Heart left ventricle (tissue), 13 donors: ENCODE measurements around the gene CAMP.

Experiments used
- POLR2A ChIP-seq, 2 donors: fragments of 450-650 bp; IDR thresholded peaks; one replicate each; pipeline ENCODE4 v1.6.1; 2017; ENCODE audit warnings: antibody characterized with exemption in 2 of 2, mild to moderate bottlenecking in 2 of 2, moderate library complexity in 2 of 2
- TF ChIP-seq, protein P1 (sequence below), 12 donors: fragments of 200-600 bp; sonication (generic) in 4 of 12; IDR thresholded peaks; one replicate each; pipeline versions ENCODE4 v1.5.0 to v1.8.0; 2018 to 2022; ENCODE audit warnings: antibody characterized with exemption in 12 of 12, mild to moderate bottlenecking in 5 of 12
- donor health status: ischemic (EF 13 %, LVEDD 7.1; RV severe dilation, severe dysfunction).
- donor health status: DM: no; HTN: yes; CAD: no.
- donor health status: DM: no; HTN: no; CAD: no.
- donor health status: ischemic (EF 25% LVEDD 6.9; RV normal size, moderate dysfunction).
- donor health status: ischemic (EF 25% LVEDD 5.7; RV mildly dilated, moderate dysfunction).
- donor health status: ischemic (EF 35%, LVEDD 5.7; RV mildly dilated, moderate dysfunction).
- donor health status: nonischemic (EF 11% LVEDD 7.7; RV severe dilation, severe dysfunction).
- donor health status: DM: yes; HTN: yes; CAD: no.
- donor health status: PGD.
- donor health status: ischemic (EF 29% LVEDD 5.4; RV normal size, mild dysfunction).
- donor health status: nonischemic (EF 23%, LVEDD 6.1; RV moderate dilation, normal function).

DNA sequence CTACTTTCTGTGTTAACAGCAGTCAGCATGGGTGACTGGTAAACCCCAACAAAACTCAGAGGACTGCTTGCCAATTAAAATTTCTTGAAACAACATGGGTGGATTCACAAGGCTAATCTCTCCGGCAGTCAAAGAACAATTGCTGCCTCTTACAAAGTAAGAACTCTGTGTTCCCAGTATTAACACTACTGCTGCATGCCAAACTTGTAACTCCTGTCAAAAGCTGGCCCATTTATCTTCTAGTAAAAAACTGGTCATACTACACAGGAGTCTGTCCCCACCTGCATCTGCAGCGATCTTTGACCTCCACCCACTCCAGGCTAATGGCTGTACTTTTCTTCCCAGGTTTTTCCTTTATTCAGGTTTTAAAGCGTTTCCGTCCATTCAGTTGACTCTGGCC lies 8.9 kb downstream of the CAMP start:
- no peak for TF ChIP-seq POLR2A (IDR thresholded peaks at IDR 0.05)
- TF ChIP-seq, protein P1, sequence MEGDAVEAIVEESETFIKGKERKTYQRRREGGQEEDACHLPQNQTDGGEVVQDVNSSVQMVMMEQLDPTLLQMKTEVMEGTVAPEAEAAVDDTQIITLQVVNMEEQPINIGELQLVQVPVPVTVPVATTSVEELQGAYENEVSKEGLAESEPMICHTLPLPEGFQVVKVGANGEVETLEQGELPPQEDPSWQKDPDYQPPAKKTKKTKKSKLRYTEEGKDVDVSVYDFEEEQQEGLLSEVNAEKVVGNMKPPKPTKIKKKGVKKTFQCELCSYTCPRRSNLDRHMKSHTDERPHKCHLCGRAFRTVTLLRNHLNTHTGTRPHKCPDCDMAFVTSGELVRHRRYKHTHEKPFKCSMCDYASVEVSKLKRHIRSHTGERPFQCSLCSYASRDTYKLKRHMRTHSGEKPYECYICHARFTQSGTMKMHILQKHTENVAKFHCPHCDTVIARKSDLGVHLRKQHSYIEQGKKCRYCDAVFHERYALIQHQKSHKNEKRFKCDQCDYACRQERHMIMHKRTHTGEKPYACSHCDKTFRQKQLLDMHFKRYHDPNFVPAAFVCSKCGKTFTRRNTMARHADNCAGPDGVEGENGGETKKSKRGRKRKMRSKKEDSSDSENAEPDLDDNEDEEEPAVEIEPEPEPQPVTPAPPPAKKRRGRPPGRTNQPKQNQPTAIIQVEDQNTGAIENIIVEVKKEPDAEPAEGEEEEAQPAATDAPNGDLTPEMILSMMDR (IDR thresholded peaks at IDR 0.05) = no peak
